ENCODE data around the gene PAWR. TPM values are rescaled to one million over a fixed set of nuclear protein-coding genes. Genes with fewer than 3 reads are reported as not detected.
"Not testable (repeated sequence)": the region's sequence is repeated elsewhere in the genome, so short reads cannot be mapped to it uniquely, and the experiment has no call there.

Gene PAWR
- total and polyA plus RNA-seq, 2 donors = 8.7 to 38.8 TPM

DNA sequence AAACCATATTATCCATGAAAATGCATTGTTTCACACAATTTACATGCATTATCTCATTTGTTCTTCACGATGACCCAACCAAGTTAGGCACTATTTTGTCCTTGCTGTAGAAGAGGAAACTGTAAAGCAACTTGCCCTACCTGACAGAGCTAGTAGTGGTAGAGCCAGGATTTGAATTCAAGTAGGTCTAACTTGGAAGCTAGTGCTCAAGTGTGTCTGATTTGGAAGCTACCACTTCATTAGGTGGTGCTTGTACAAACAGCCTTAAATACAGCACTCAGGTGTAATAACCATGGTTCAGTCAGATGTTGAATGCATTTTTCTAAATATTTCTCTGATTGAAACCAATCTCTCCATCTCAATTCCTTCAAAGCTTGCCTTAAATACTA lies 123.6 kb downstream of the PAWR start:
- Histone ChIP-seq H3K4me1 (ENCODE audit: control insufficient read depth in 2 of 2, insufficient read depth in 2 of 2, low read length in 2 of 2) (no peaks in the 10 kb centered on the region), H3K36me3 (ENCODE audit: control insufficient read depth in 2 of 2, insufficient read depth in 2 of 2, low read length in 1 of 2) (no peaks in the 10 kb centered on the region), H3K4me3 (ENCODE audit: low read length in 2 of 2) (no peak overlapping the region), H3K27ac (ENCODE audit: low read depth in 1 of 2, low read length in 1 of 2) (no peak overlapping the region), H3K9me3 (ENCODE audit: control insufficient read depth in 2 of 2, insufficient read depth in 1 of 2, low read length in 1 of 2) (peaks cover 0 to 3% of the 10 kb centered on the region in 2 donors), H3K27me3 (ENCODE audit: control insufficient read depth in 2 of 2, insufficient read depth in 1 of 2, low read length in 1 of 2) (no peaks in the 10 kb centered on the region)
- no peak for DNase-seq (ENCODE audit: low read depth in 6 of 9, low spot score in 9 of 9)
- WGBS = 95% methylated on average over 1 of the region's 1 CpG

DNA sequence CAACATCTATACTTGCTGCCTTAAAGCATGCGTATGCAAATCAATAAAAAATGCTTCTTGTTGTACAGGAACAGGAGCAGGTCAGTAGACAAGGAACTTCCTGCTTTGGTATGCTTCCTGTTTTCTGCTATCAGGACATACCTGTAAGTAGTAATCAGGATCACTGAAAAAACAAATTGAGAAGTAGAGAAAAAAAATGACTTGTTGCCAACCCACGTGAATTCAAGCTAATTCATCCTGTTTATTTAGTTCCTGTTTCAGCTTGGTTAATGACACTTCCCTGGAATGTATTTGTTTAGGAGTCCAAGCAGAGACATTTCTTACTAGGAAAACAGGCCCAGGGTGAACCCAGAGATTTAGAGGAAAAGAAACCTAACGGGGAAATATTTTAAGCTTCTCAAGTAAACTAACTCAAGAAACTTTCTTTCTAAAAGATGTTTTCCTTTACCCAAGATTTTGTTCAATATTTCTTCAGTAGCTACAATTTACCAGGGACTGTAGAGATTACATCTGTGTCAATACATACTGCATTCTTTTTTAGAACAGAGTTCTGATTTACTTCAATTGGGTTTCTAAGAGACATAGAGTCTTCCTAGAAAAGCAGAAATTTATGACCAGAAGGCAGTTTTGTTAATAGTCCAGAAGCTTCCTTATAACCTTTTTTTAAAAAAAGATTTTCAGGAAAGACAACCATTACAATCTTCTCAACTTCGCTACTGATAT lies 124.2 kb downstream of the PAWR start:
- H3K36me3 ChIP-seq (ENCODE audit: control insufficient read depth in 2 of 2, insufficient read depth in 2 of 2, low read length in 1 of 2) = no peaks in the 10 kb centered on the region
- 88% methylated on average over 4 of the region's 4 CpGs for WGBS
- no peaks in the 10 kb centered on the region for H3K4me1 ChIP-seq (ENCODE audit: control insufficient read depth in 2 of 2, insufficient read depth in 2 of 2, low read length in 2 of 2)
- H3K4me3 ChIP-seq (ENCODE audit: low read length in 2 of 2) = no peak overlapping the region
- no peaks in the 10 kb centered on the region for H3K27me3 ChIP-seq (ENCODE audit: control insufficient read depth in 2 of 2, insufficient read depth in 1 of 2, low read length in 1 of 2)
- H3K9me3 ChIP-seq (ENCODE audit: control insufficient read depth in 2 of 2, insufficient read depth in 1 of 2, low read length in 1 of 2) = no peaks in the 10 kb centered on the region
- H3K27ac ChIP-seq (ENCODE audit: low read depth in 1 of 2, low read length in 1 of 2) = no peak overlapping the region
- DNase-seq (ENCODE audit: low read depth in 6 of 9, low spot score in 9 of 9) = no peak

DNA sequence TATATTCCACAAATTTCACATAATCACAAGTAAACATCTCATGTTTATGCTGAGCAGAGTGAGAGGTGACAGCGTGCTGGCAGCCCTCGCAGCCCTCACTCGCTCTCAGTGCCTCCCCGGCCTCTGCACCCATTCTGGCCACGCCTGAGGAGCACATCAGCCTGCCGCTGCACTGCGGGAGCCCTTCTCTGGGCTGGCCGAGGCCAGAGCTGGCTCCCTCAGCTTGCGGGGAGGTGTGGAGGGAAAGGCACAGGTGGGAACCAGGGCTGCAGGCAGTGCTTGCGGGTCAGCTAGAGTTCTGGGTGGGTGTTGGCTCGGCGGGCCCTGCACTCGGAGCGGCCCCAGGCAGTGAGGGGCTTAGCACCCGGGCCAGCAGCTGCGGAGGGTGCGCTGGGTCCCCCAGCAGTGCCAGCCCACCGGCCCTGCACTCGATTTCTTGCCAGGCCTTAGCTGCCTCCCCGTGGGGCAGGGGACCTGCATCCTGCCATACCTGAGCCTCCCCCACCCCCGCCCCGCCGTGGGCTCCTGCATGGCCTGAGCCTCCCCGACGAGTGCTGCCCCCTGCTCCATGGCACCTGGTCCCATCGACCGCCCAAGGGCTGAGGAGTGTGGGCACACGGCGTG lies 125.9 kb downstream of the PAWR start:
- H3K27ac ChIP-seq (ENCODE audit: low read depth in 1 of 2, low read length in 1 of 2); H3K4me3 ChIP-seq (ENCODE audit: low read length in 2 of 2); H3K36me3 ChIP-seq (ENCODE audit: control insufficient read depth in 2 of 2, insufficient read depth in 2 of 2, low read length in 1 of 2); DNase-seq (ENCODE audit: low read depth in 6 of 9, low spot score in 9 of 9); H3K9me3 ChIP-seq (ENCODE audit: control insufficient read depth in 2 of 2, insufficient read depth in 1 of 2, low read length in 1 of 2); H3K4me1 ChIP-seq (ENCODE audit: control insufficient read depth in 2 of 2, insufficient read depth in 2 of 2, low read length in 2 of 2); H3K27me3 ChIP-seq (ENCODE audit: control insufficient read depth in 2 of 2, insufficient read depth in 1 of 2, low read length in 1 of 2): not testable (repeated sequence)
- WGBS = 98% methylated on average over 29 of the region's 29 CpGs

DNA sequence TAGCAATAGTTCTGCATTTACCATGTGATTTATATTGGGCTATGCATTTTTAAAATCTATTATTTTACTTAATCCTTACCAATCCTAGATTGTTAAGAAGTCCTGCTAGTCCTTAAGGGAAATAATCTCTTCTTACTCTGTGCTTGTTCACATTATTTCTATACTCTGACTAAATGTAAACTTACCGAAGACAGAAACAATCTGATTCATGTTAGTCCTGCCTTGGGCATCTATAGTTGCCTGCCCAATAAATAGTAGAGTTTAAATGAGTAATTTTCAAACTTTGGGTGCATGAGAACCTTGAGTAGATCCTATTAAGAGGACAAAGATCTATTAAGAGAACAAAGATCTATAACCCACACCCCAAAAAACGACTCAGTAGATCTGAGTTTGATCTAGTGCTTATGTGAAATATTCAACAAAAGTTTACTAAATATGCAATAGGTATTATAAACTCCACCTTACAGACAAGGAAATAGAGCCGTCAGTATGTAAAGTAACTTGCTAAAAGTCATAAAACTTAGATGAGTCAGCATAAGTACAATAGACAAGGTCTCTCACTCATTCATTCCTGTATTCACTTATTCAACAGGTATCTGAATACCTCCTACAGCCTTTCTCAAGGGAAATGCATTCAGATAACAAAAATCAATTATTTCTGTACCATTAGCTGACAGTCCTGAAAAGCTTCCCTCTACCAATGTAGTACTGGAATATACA lies 127.6 kb downstream of the PAWR start:
- no peaks in the 10 kb centered on the region for H3K9me3 ChIP-seq (ENCODE audit: control insufficient read depth in 2 of 2, insufficient read depth in 1 of 2, low read length in 1 of 2)
- no peak overlapping the region for H3K4me3 ChIP-seq (ENCODE audit: low read length in 2 of 2)
- WGBS = 97% methylated on average over 3 of the region's 3 CpGs
- no peaks in the 10 kb centered on the region for H3K27me3 ChIP-seq (ENCODE audit: control insufficient read depth in 2 of 2, insufficient read depth in 1 of 2, low read length in 1 of 2)
- no peaks in the 10 kb centered on the region for H3K36me3 ChIP-seq (ENCODE audit: control insufficient read depth in 2 of 2, insufficient read depth in 2 of 2, low read length in 1 of 2)
- no peak overlapping the region for H3K27ac ChIP-seq (ENCODE audit: low read depth in 1 of 2, low read length in 1 of 2)
- no peaks in the 10 kb centered on the region for H3K4me1 ChIP-seq (ENCODE audit: control insufficient read depth in 2 of 2, insufficient read depth in 2 of 2, low read length in 2 of 2)
- DNase-seq (ENCODE audit: low read depth in 6 of 9, low spot score in 9 of 9) = no peak

DNA sequence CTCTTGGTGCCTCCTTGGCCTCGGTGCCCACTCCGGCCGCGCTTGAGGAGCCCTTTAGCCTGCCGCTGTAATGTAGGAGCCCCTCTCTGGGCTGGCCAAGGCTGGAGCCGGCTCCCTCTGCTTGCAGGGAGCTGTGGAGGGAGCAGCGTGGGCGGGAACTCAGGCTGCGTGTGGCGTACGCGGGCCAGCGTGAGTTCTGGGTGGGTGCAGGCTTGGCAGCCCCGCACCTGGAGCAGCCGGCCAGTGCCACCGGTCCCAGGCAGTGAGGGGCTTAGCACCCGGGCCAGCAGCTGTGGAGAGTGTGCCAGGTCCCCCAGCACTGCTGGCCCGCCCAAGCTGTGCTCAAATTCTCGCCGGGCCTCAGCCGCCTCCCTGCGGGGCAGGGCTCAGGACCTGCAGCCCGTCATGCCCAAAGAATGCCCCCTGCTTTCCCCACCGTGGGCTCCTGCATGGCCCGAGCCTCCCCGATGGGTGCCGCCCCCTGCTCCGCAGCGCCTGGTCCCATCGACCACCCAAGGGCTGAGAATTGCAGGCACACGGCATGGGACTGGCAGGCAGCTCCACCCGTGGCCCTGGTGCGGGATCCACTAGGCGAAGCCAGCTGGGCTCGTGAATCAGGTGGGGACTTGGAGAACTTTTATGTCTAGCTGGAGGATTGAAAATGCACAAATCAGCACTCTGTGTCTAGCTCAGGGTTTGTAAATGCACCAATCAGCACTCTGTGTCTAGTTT lies 129.2 kb downstream of the PAWR start:
- Histone ChIP-seq H3K27ac (ENCODE audit: low read depth in 1 of 2, low read length in 1 of 2) (no peak overlapping the region), H3K4me3 (ENCODE audit: low read length in 2 of 2) (no peak overlapping the region), H3K36me3 (ENCODE audit: control insufficient read depth in 2 of 2, insufficient read depth in 2 of 2, low read length in 1 of 2) (no peaks in the 10 kb centered on the region), H3K9me3 (ENCODE audit: control insufficient read depth in 2 of 2, insufficient read depth in 1 of 2, low read length in 1 of 2) (no peaks in the 10 kb centered on the region), H3K4me1 (ENCODE audit: control insufficient read depth in 2 of 2, insufficient read depth in 2 of 2, low read length in 2 of 2) (no peaks in the 10 kb centered on the region), H3K27me3 (ENCODE audit: control insufficient read depth in 2 of 2, insufficient read depth in 1 of 2, low read length in 1 of 2) (no peaks in the 10 kb centered on the region)
- DNase-seq (ENCODE audit: low read depth in 6 of 9, low spot score in 9 of 9) = no peak
- WGBS = 96% methylated on average over 35 of the region's 35 CpGs

DNA sequence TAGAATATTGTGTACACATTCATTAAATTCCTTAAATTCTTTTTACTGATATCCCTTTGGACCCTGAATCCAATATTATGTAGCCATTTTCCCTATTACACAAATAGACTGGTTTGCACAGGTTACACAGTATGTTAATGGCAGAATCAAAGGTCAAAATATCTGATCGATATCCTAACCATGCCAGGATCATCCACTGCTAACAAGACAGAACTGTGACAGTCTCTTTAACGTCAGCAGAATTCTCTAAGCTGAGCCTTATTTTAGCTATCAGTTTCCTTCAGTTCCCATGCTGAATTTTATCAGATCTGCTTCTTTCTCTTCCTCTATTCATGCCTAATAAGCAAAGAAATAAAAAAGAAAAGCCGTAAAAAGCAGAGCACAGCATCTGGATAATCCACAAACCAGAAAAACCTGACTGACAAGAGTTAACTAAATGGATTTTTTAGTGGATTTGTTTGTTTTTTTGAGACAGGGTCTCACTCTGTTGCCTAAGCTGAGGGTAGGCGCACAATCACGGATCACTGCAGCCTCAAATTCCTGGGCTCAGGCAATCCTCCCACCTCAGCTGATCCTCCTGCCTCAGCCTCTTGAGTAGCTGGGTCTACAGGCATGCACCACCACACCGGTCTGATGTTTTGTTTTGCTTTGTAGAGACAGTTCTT lies 130.4 kb downstream of the PAWR start:
- H3K36me3 ChIP-seq (ENCODE audit: control insufficient read depth in 2 of 2, insufficient read depth in 2 of 2, low read length in 1 of 2) = no peaks in the 10 kb centered on the region
- no peaks in the 10 kb centered on the region for H3K9me3 ChIP-seq (ENCODE audit: control insufficient read depth in 2 of 2, insufficient read depth in 1 of 2, low read length in 1 of 2)
- H3K27me3 ChIP-seq (ENCODE audit: control insufficient read depth in 2 of 2, insufficient read depth in 1 of 2, low read length in 1 of 2) = no peaks in the 10 kb centered on the region
- 93% methylated on average over 6 of the region's 6 CpGs for WGBS
- H3K4me1 ChIP-seq (ENCODE audit: control insufficient read depth in 2 of 2, insufficient read depth in 2 of 2, low read length in 2 of 2) = no peaks in the 10 kb centered on the region
- no peak overlapping the region for H3K27ac ChIP-seq (ENCODE audit: low read depth in 1 of 2, low read length in 1 of 2)
- no peak for DNase-seq (ENCODE audit: low read depth in 6 of 9, low spot score in 9 of 9)
- no peak overlapping the region for H3K4me3 ChIP-seq (ENCODE audit: low read length in 2 of 2)

DNA sequence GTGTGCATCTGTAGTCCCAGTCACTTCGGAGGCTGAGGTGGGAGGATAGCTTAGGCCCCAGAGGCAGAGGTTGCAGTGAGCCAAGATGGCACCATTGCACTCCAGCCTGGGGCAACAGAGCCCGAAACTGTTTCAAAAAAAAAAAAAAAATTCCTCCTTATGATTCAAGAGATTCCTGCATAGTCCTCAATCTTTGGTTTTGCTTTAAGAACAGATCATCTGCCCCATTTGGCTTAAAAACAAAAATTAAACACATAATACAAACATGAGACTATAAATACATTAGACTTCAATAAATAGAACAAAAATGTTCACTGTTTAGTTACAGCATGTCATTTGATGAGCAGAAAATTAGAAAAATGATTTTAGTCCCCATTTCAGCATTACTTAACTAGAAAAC lies 131.2 kb downstream of the PAWR start:
- Histone ChIP-seq H3K4me3 (ENCODE audit: low read length in 2 of 2) (no peak overlapping the region), H3K9me3 (ENCODE audit: control insufficient read depth in 2 of 2, insufficient read depth in 1 of 2, low read length in 1 of 2) (no peaks in the 10 kb centered on the region), H3K27me3 (ENCODE audit: control insufficient read depth in 2 of 2, insufficient read depth in 1 of 2, low read length in 1 of 2) (no peaks in the 10 kb centered on the region), H3K36me3 (ENCODE audit: control insufficient read depth in 2 of 2, insufficient read depth in 2 of 2, low read length in 1 of 2) (no peaks in the 10 kb centered on the region), H3K4me1 (ENCODE audit: control insufficient read depth in 2 of 2, insufficient read depth in 2 of 2, low read length in 2 of 2) (no peaks in the 10 kb centered on the region), H3K27ac (ENCODE audit: low read depth in 1 of 2, low read length in 1 of 2) (no peak overlapping the region)
- no peak for DNase-seq (ENCODE audit: low read depth in 6 of 9, low spot score in 9 of 9)
- 74% methylated on average over 2 of the region's 2 CpGs for whole genome bisulfite sequencing

DNA sequence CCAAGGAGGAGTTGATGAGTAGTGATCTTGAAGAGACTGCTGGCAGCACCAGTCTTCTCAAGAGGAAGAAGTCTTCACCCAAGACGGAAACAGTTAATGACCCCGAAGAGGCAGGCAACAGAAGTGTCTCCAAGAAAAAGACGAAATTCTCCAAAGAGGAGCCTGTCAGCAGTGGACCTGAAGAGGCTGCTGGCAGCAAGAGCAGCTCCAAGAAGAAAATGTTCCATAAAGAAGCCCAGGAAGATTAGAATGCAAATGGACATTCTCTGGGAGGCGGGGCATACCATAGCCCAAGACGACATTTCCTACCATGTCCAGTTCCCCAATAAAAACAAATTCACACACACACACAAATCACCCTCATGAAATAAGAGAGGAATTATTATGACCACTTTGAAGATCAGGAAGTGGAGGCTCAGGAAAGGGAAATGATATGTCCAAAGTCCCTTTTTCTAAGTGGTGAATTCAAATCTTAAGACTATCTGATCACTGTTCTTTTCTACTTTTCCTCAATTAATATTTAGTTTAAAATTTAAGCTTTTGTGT lies 131.8 kb downstream of the PAWR start:
- no peaks in the 10 kb centered on the region for H3K27me3 ChIP-seq (ENCODE audit: control insufficient read depth in 2 of 2, insufficient read depth in 1 of 2, low read length in 1 of 2)
- H3K4me3 ChIP-seq (ENCODE audit: low read length in 2 of 2) = no peak overlapping the region
- peaks cover 0 to under 1% of the 10 kb centered on the region in 2 donors for H3K9me3 ChIP-seq (ENCODE audit: control insufficient read depth in 2 of 2, insufficient read depth in 1 of 2, low read length in 1 of 2)
- no peaks in the 10 kb centered on the region for H3K36me3 ChIP-seq (ENCODE audit: control insufficient read depth in 2 of 2, insufficient read depth in 2 of 2, low read length in 1 of 2)
- no peak overlapping the region for H3K27ac ChIP-seq (ENCODE audit: low read depth in 1 of 2, low read length in 1 of 2)
- H3K4me1 ChIP-seq (ENCODE audit: control insufficient read depth in 2 of 2, insufficient read depth in 2 of 2, low read length in 2 of 2) = no peaks in the 10 kb centered on the region
- 95% methylated on average over 5 of the region's 5 CpGs for WGBS
- DNase-seq (ENCODE audit: low read depth in 6 of 9, low spot score in 9 of 9) = no peak

All from thymus (tissue), 11 donors.